ENCODE data around the gene C2CD4D. TPM values are rescaled to one million over a fixed set of nuclear protein-coding genes. Genes with fewer than 3 reads are reported as not detected.

The C2CD4D gene
- total RNA-seq, 1 experiment from 2014 or later, result 0.79 TPM

- H2BK15ac ChIP-seq (ENCODE audit: low read depth, low read length), result no peak overlapping the region
- no peaks in the 10 kb centered on the region for H3K9me3 ChIP-seq (ENCODE audit: control insufficient read depth, low read depth, low read length)
- no CpG with 5 or more reads among the region's 12 CpGs for WGBS (ENCODE audit: extremely low coverage, insufficient read length, low lambda C conversion rate)
- no peak overlapping the region for H4K5ac ChIP-seq (ENCODE audit: insufficient read length, low read depth, low read length)
- no peak overlapping the region for H2AK5ac ChIP-seq (ENCODE audit: insufficient read length, low read length)
- H4K20me1 ChIP-seq (ENCODE audit: control insufficient read depth, insufficient read depth, insufficient read length), result no peaks in the 10 kb centered on the region
- no peak overlapping the region for H4K91ac ChIP-seq (ENCODE audit: insufficient read length, low read depth, low read length)
- H3K27ac ChIP-seq (ENCODE audit: insufficient read length, low read depth, low read length), result no peak overlapping the region
- no peak overlapping the region; a peak in 1 of 7 replicates for H3K27ac Mint-ChIP-seq
- H3K4me3 Mint-ChIP-seq, result no peak overlapping the region
- no peak overlapping the region for H2BK120ac ChIP-seq (ENCODE audit: low read depth, low read length, poor library complexity, severe bottlenecking)
- no peak overlapping the region for H3K56ac ChIP-seq (ENCODE audit: insufficient read length, low read depth, low read length)
- H3K4me1 Mint-ChIP-seq, result peaks cover 3 to 16% of the 10 kb centered on the region in 2 experiments; a peak in 3 of 4 replicates
- no peak overlapping the region for H3K9ac ChIP-seq (ENCODE audit: extremely low read depth, insufficient read length, low read length)
- no peak overlapping the region; the same call in 1 of the 2 replicates for H3K14ac ChIP-seq (ENCODE audit: insufficient read depth, low read length)
- H4K8ac ChIP-seq (replicated peaks; ENCODE audit: insufficient read length, low read depth, low read length), result no peak overlapping the region
- H2BK20ac ChIP-seq (ENCODE audit: low read depth, low read length, poor library complexity, severe bottlenecking), result no peak overlapping the region
- H3K79me2 ChIP-seq (ENCODE audit: insufficient read depth, low read length), result no peaks in the 10 kb centered on the region
- no peak overlapping the region for H3K4me2 ChIP-seq (ENCODE audit: insufficient read depth, insufficient read length, low read length)
- no peaks in the 10 kb centered on the region for H3K9me3 Mint-ChIP-seq
- H2AFZ ChIP-seq (ENCODE audit: low read length), result no peak overlapping the region
- H2BK12ac ChIP-seq (ENCODE audit: insufficient read length, low read depth, low read length), result no peak overlapping the region
- no peak for TF ChIP-seq CTCF (conservative IDR thresholded peaks at IDR 0.05)
- H3T11ph ChIP-seq (ENCODE audit: low read length), result no peak overlapping the region
- H3K4ac ChIP-seq (ENCODE audit: low read depth, low read length), result no peak overlapping the region
- H3K36me3 Mint-ChIP-seq (ENCODE audit: insufficient read depth in 1 of 3, low read depth in 3 of 3), result no peaks in the 10 kb centered on the region
- H3K79me1 ChIP-seq (ENCODE audit: insufficient read depth, low read depth, low read length, poor library complexity, severe bottlenecking), result no peaks in the 10 kb centered on the region
- H3K23me2 ChIP-seq (ENCODE audit: insufficient read length, low read depth, low read length, poor library complexity, severe bottlenecking), result no peaks in the 10 kb centered on the region
- no peak for DNase-seq
- H3K4me1 ChIP-seq (ENCODE audit: insufficient read depth, low read length), result no peaks in the 10 kb centered on the region
- H3K23ac ChIP-seq (ENCODE audit: insufficient read length, low read depth, low read length), result no peak overlapping the region
- H3K18ac ChIP-seq (ENCODE audit: insufficient read length, low read depth, low read length), result no peak overlapping the region
- H3K27me3 ChIP-seq (ENCODE audit: insufficient read depth, low read length), result no peaks in the 10 kb centered on the region
- peaks cover 11% of the 10 kb centered on the region for H3K27me3 Mint-ChIP-seq (ENCODE audit: low read depth)
- no peak overlapping the region for H2BK5ac ChIP-seq (ENCODE audit: insufficient read length, low read length)
These were observed 38.3 kb downstream of the C2CD4D start for GRCh38 chr1:151801310-151801820.

Data from H9 (cell line).